ENCODE data around the gene TWIST2. TPM values are rescaled to one million over a fixed set of nuclear protein-coding genes. Genes with fewer than 3 reads are reported as not detected.

Gene TWIST2
- polyA plus RNA-seq (ENCODE audit: insufficient read length in 3 of 3) = 1 to 10 TPM; 3.8 to 9.0 (median 4.3) TPM
- long read RNA-seq, donor 1, transcript TWIST2-202 (2 exons, 1,404 nt) = major isoform, 5 of 5 reads
- long read RNA-seq, donor 1, partial matches to known transcripts = 0 of 5 reads
- long read RNA-seq, donor 1, other reads (novel, unspliced or antisense) = 0 of 5 reads
- long read RNA-seq, donor 2, transcript TWIST2-202 (2 exons, 1,404 nt) = major isoform, 5 of 5 reads
- long read RNA-seq, donor 2, partial matches to known transcripts = 0 of 5 reads
- long read RNA-seq, donor 2, other reads (novel, unspliced or antisense) = 0 of 5 reads
- long read RNA-seq, donor 3, partial matches to known transcripts = 0 of 2 reads
- long read RNA-seq, donor 3, other reads (novel, unspliced or antisense) = 0 of 2 reads
- long read RNA-seq, donor 4, partial matches to known transcripts = 0 of 1 reads
- long read RNA-seq, donor 4, other reads (novel, unspliced or antisense) = 0 of 1 reads
- long read RNA-seq, donor 5 = 0 reads
- long read RNA-seq, donor 6, transcript TWIST2-202 (2 exons, 1,404 nt) = major isoform, 5 of 5 reads
- long read RNA-seq, donor 6, partial matches to known transcripts = 0 of 5 reads
- long read RNA-seq, donor 6, other reads (novel, unspliced or antisense) = 0 of 5 reads
- long read RNA-seq, donor 7, partial matches to known transcripts = 0 of 3 reads
- long read RNA-seq, donor 7, other reads (novel, unspliced or antisense) = 0 of 3 reads
- long read RNA-seq, donor 8, partial matches to known transcripts = 0 of 4 reads
- long read RNA-seq, donor 8, other reads (novel, unspliced or antisense) = 0 of 4 reads
- long read RNA-seq, donor 9, partial matches to known transcripts = 0 of 3 reads
- long read RNA-seq, donor 9, other reads (novel, unspliced or antisense) = 0 of 3 reads
- long read RNA-seq, donor 10, partial matches to known transcripts = 0 of 3 reads
- long read RNA-seq, donor 10, other reads (novel, unspliced or antisense) = 0 of 3 reads
- long read RNA-seq, donor 11 = 0 reads
- long read RNA-seq, donor 12, transcript TWIST2-202 (2 exons, 1,404 nt) = major isoform, 5 of 5 reads
- long read RNA-seq, donor 12, partial matches to known transcripts = 0 of 5 reads
- long read RNA-seq, donor 12, other reads (novel, unspliced or antisense) = 0 of 5 reads
- long read RNA-seq, donor 13, transcript TWIST2-202 (2 exons, 1,404 nt) = major isoform, 5 of 5 reads
- long read RNA-seq, donor 13, partial matches to known transcripts = 0 of 5 reads
- long read RNA-seq, donor 13, other reads (novel, unspliced or antisense) = 0 of 5 reads
- long read RNA-seq, donor 14, transcript TWIST2-202 (2 exons, 1,404 nt) = major isoform, 5 of 5 reads
- long read RNA-seq, donor 14, partial matches to known transcripts = 0 of 5 reads
- long read RNA-seq, donor 14, other reads (novel, unspliced or antisense) = 0 of 5 reads
- long read RNA-seq, donor 15 = 0 reads
- long read RNA-seq, donor 16, transcript TWIST2-202 (2 exons, 1,404 nt) = major isoform, 9 of 9 reads
- long read RNA-seq, donor 16, partial matches to known transcripts = 0 of 9 reads
- long read RNA-seq, donor 16, other reads (novel, unspliced or antisense) = 0 of 9 reads

- peak in 5 of 11 donors; percentile 56 to 67 (median 64) for DNase-seq (ENCODE audit: extremely low read depth in 1 of 11, low read depth in 9 of 11, low spot score in 4 of 11)
These were observed at the start of gene TWIST2 for GRCh38 chr2:238847841-238848690. TWIST2 (plus strand) TSS chr2:238848085; CDS start chr2:238848216, 131 bp downstream.

- no peak for DNase-seq (ENCODE audit: extremely low read depth in 1 of 11, low read depth in 9 of 11, low spot score in 4 of 11)
These were observed 46.1 kb upstream of the TWIST2 start for GRCh38 chr2:238801791-238802190.

GRCh38 chr2:238802957-238803356, 44.9 kb upstream of the TWIST2 start:
- no peak for DNase-seq (ENCODE audit: extremely low read depth in 1 of 11, low read depth in 9 of 11, low spot score in 4 of 11)

- DNase-seq (ENCODE audit: extremely low read depth in 1 of 11, low read depth in 9 of 11, low spot score in 4 of 11) = no peak
These were observed 43.7 kb upstream of the TWIST2 start for GRCh38 chr2:238803996-238804870.

- DNase-seq (ENCODE audit: extremely low read depth in 1 of 11, low read depth in 9 of 11, low spot score in 4 of 11) = no peak
These were observed 39.1 kb upstream of the TWIST2 start for GRCh38 chr2:238808761-238809160.

- DNase-seq (ENCODE audit: extremely low read depth in 1 of 11, low read depth in 9 of 11, low spot score in 4 of 11) = no peak
These were observed 37.6 kb upstream of the TWIST2 start for GRCh38 chr2:238810321-238810720.

GRCh38 chr2:238811293-238811692, 36.6 kb upstream of the TWIST2 start:
- no peak for DNase-seq (ENCODE audit: extremely low read depth in 1 of 11, low read depth in 9 of 11, low spot score in 4 of 11)

- DNase-seq (ENCODE audit: extremely low read depth in 1 of 11, low read depth in 9 of 11, low spot score in 4 of 11) = no peak
These were observed 36.1 kb upstream of the TWIST2 start for GRCh38 chr2:238811759-238812158.

- no peak for DNase-seq (ENCODE audit: extremely low read depth in 1 of 11, low read depth in 9 of 11, low spot score in 4 of 11)
These were observed 34.8 kb upstream of the TWIST2 start for GRCh38 chr2:238813109-238813508.

- no peak for DNase-seq (ENCODE audit: extremely low read depth in 1 of 11, low read depth in 9 of 11, low spot score in 4 of 11)
These were observed 33.1 kb upstream of the TWIST2 start for GRCh38 chr2:238814815-238815214.

GRCh38 chr2:238816291-238816690, 31.6 kb upstream of the TWIST2 start:
- no peak for DNase-seq (ENCODE audit: extremely low read depth in 1 of 11, low read depth in 9 of 11, low spot score in 4 of 11)

GRCh38 chr2:238817382-238817781, 30.5 kb upstream of the TWIST2 start:
- DNase-seq (ENCODE audit: extremely low read depth in 1 of 11, low read depth in 9 of 11, low spot score in 4 of 11) = no peak

- no peak for DNase-seq (ENCODE audit: extremely low read depth in 1 of 11, low read depth in 9 of 11, low spot score in 4 of 11)
These were observed 30.0 kb upstream of the TWIST2 start for GRCh38 chr2:238817891-238818290.

- DNase-seq (ENCODE audit: extremely low read depth in 1 of 11, low read depth in 9 of 11, low spot score in 4 of 11) = no peak
These were observed 29.3 kb upstream of the TWIST2 start for GRCh38 chr2:238818561-238818960.

- DNase-seq (ENCODE audit: extremely low read depth in 1 of 11, low read depth in 9 of 11, low spot score in 4 of 11) = no peak
These were observed 27.7 kb upstream of the TWIST2 start for GRCh38 chr2:238820197-238820596.

GRCh38 chr2:238820916-238821315, 27.0 kb upstream of the TWIST2 start:
- peak in 2 of 11 donors; percentile 4 to 9 for DNase-seq (ENCODE audit: extremely low read depth in 1 of 11, low read depth in 9 of 11, low spot score in 4 of 11)

- peak in 9 of 11 donors; percentile 9 to 69 (median 36) for DNase-seq (ENCODE audit: extremely low read depth in 1 of 11, low read depth in 9 of 11, low spot score in 4 of 11)
These were observed 26.5 kb upstream of the TWIST2 start for GRCh38 chr2:238821391-238821790.
